ENCODE measurements around the gene EXOSC10.

- TF ChIP-seq, protein P1, sequence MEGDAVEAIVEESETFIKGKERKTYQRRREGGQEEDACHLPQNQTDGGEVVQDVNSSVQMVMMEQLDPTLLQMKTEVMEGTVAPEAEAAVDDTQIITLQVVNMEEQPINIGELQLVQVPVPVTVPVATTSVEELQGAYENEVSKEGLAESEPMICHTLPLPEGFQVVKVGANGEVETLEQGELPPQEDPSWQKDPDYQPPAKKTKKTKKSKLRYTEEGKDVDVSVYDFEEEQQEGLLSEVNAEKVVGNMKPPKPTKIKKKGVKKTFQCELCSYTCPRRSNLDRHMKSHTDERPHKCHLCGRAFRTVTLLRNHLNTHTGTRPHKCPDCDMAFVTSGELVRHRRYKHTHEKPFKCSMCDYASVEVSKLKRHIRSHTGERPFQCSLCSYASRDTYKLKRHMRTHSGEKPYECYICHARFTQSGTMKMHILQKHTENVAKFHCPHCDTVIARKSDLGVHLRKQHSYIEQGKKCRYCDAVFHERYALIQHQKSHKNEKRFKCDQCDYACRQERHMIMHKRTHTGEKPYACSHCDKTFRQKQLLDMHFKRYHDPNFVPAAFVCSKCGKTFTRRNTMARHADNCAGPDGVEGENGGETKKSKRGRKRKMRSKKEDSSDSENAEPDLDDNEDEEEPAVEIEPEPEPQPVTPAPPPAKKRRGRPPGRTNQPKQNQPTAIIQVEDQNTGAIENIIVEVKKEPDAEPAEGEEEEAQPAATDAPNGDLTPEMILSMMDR (conservative IDR thresholded peaks at IDR 0.05; ENCODE audit: low read depth in 2 of 2) = no peak
- no peak for TF ChIP-seq EZH2 (IDR thresholded peaks at IDR 0.05; ENCODE audit: low read depth, unreplicated experiment)
These were observed 47.6 kb upstream of the EXOSC10 start for GRCh38 chr1:11147197-11147770.
